ENCODE results near the gene TARBP2.

TARBP2 gene

GRCh38 chr12:53496752-53497032, 4.4 kb upstream of the TARBP2 start:
- ChIA-PET CTCF (interaction anchor here (0.7 to 1.0 kb wide), 2 partner anchors 69 to 172 kb away, joined by 3 read pairs; no protein-coding TSS in a partner anchor), POLR2A (no interaction called here)
- H3K27ac ChIP-seq (ENCODE audit: extremely low read depth, low read depth, low read length): no peak overlapping the region
- no peak overlapping the region for H3K4me3 ChIP-seq (ENCODE audit: low read depth, low read length)
- no peak for TF ChIP-seq ZBTB48 (tag by site-specific recombination; IDR thresholded peaks at IDR 0.05)
- TF ChIP-seq ZNF707 (tag by site-specific recombination; IDR thresholded peaks at IDR 0.05): no peak
- TF ChIP-seq HOXD13 (CRISPR knock-in tag; IDR thresholded peaks at IDR 0.05; ENCODE audit: borderline replicate concordance): no peak
- TF ChIP-seq, protein P1, sequence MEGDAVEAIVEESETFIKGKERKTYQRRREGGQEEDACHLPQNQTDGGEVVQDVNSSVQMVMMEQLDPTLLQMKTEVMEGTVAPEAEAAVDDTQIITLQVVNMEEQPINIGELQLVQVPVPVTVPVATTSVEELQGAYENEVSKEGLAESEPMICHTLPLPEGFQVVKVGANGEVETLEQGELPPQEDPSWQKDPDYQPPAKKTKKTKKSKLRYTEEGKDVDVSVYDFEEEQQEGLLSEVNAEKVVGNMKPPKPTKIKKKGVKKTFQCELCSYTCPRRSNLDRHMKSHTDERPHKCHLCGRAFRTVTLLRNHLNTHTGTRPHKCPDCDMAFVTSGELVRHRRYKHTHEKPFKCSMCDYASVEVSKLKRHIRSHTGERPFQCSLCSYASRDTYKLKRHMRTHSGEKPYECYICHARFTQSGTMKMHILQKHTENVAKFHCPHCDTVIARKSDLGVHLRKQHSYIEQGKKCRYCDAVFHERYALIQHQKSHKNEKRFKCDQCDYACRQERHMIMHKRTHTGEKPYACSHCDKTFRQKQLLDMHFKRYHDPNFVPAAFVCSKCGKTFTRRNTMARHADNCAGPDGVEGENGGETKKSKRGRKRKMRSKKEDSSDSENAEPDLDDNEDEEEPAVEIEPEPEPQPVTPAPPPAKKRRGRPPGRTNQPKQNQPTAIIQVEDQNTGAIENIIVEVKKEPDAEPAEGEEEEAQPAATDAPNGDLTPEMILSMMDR (tag by site-specific recombination; IDR thresholded peaks at IDR 0.05): no peak
- TF ChIP-seq ZNF585B (tag by site-specific recombination; IDR thresholded peaks at IDR 0.05): no peak
- TF ChIP-seq SCRT2 (tag by site-specific recombination; IDR thresholded peaks at IDR 0.05): no peak
- no peak for TF ChIP-seq ZNF433 (tag by site-specific recombination; IDR thresholded peaks at IDR 0.05; ENCODE audit: low read depth)
- H3K4me1 ChIP-seq (ENCODE audit: control insufficient read depth, insufficient read depth, low read length): peaks cover 21% of the 10 kb centered on the region
- no peaks in the 10 kb centered on the region for H3K9me3 ChIP-seq (ENCODE audit: control insufficient read depth, insufficient read depth, low read depth, low read length)
- no peaks in the 10 kb centered on the region for H3K36me3 ChIP-seq (ENCODE audit: control insufficient read depth in 2 of 2, insufficient read depth in 1 of 2, low read length in 2 of 2)

- ChIA-PET CTCF (interaction anchor here (1.7 kb wide), 1 partner anchor 10 kb away, joined by 3 read pairs; the partner anchor contains the start of gene NPFF), POLR2A (interaction anchor here (0.5 to 4.6 kb wide), 2 partner anchors 15 to 474 kb away, joined by 3 to 39 read pairs; no protein-coding TSS in a partner anchor)
- no peaks in the 10 kb centered on the region for H3K36me3 ChIP-seq (ENCODE audit: control insufficient read depth in 2 of 2, insufficient read depth in 1 of 2, low read length in 2 of 2)
- no peak overlapping the region for H3K4me3 ChIP-seq (ENCODE audit: low read depth, low read length)
- no peaks in the 10 kb centered on the region for H3K9me3 ChIP-seq (ENCODE audit: control insufficient read depth, insufficient read depth, low read depth, low read length)
- TF ChIP-seq ZNF610 (tag by site-specific recombination; IDR thresholded peaks at IDR 0.05; ENCODE audit: borderline replicate concordance) (no peak), SCRT1 (tag by site-specific recombination; IDR thresholded peaks at IDR 0.05; ENCODE audit: borderline replicate concordance) (no peak), ZNF174 (tag by site-specific recombination; IDR thresholded peaks at IDR 0.05) (no peak), ZNF843 (tag by site-specific recombination; IDR thresholded peaks at IDR 0.05) (no peak), ZNF248 (tag by site-specific recombination; IDR thresholded peaks at IDR 0.05) (no peak), ZNF768 (tag by site-specific recombination; IDR thresholded peaks at IDR 0.05) (no peak), EGR2 (tag by site-specific recombination; IDR thresholded peaks at IDR 0.05; ENCODE audit: low read depth) (no peak), KLF1 (tag by site-specific recombination; IDR thresholded peaks at IDR 0.05) (no peak), ZNF416 (tag by site-specific recombination; IDR thresholded peaks at IDR 0.05) (no peak), ZSCAN30 (tag by site-specific recombination; IDR thresholded peaks at IDR 0.05) (no peak)
- TF ChIP-seq, protein P2, sequence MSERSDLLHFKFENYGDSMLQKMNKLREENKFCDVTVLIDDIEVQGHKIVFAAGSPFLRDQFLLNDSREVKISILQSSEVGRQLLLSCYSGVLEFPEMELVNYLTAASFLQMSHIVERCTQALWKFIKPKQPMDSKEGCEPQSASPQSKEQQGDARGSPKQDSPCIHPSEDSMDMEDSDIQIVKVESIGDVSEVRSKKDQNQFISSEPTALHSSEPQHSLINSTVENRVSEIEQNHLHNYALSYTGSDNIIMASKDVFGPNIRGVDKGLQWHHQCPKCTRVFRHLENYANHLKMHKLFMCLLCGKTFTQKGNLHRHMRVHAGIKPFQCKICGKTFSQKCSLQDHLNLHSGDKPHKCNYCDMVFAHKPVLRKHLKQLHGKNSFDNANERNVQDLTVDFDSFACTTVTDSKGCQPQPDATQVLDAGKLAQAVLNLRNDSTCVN (tag by site-specific recombination; optimal IDR thresholded peaks at IDR 0.05): no peak
- TF ChIP-seq, protein P3, sequence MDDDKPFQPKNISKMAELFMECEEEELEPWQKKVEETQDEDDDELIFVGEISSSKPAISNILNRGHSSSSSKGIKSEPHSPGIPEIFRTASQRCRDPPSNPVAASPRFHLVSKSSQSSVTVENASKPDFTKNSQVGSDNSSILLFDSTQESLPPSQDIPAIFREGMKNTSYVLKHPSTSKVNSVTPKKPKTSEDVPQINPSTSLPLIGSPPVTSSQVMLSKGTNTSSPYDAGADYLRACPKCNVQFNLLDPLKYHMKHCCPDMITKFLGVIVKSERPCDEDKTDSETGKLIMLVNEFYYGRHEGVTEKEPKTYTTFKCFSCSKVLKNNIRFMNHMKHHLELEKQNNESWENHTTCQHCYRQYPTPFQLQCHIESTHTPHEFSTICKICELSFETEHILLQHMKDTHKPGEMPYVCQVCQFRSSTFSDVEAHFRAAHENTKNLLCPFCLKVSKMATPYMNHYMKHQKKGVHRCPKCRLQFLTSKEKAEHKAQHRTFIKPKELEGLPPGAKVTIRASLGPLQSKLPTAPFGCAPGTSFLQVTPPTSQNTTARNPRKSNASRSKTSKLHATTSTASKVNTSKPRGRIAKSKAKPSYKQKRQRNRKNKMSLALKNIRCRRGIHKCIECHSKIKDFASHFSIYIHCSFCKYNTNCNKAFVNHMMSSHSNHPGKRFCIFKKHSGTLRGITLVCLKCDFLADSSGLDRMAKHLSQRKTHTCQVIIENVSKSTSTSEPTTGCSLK (tag by site-specific recombination; IDR thresholded peaks at IDR 0.05): no peak
- peaks cover 24% of the 10 kb centered on the region for H3K4me1 ChIP-seq (ENCODE audit: control insufficient read depth, insufficient read depth, low read length)
- H3K27ac ChIP-seq (ENCODE audit: extremely low read depth, low read depth, low read length): no peak overlapping the region
Observed at GRCh38 chr12:53497461-53497860, 3.6 kb upstream of the TARBP2 start.

Data from HEK293 (cell line).